Measurements from ENCODE around the gene ZNF384.
A peak's percentile ranks its signal among the peaks of the same experiment; 100 is the strongest.

Gene ZNF384

GRCh38 chr12:6699259-6699988 is 10.2 kb upstream of the ZNF384 start:
- no peak for DNase-seq (ENCODE audit: low spot score)

GRCh38 chr12:6698352-6699046 is 9.3 kb upstream of the ZNF384 start:
- DNase-seq (ENCODE audit: low spot score): no peak

GRCh38 chr12:6697584-6698351 is 8.6 kb upstream of the ZNF384 start:
- DNase-seq (ENCODE audit: low spot score): peak; percentile 69

- no peak for DNase-seq (ENCODE audit: low spot score)
These were observed 7.8 kb upstream of the ZNF384 start for GRCh38 chr12:6696690-6697583.

- no peak for DNase-seq (ENCODE audit: low spot score)
These were observed 6.3 kb upstream of the ZNF384 start for GRCh38 chr12:6695313-6696045.

GRCh38 chr12:6694701-6695100 is 5.5 kb upstream of the ZNF384 start:
- no peak for DNase-seq (ENCODE audit: low spot score)

- no peak for DNase-seq (ENCODE audit: low spot score)
These were observed 4.7 kb upstream of the ZNF384 start for GRCh38 chr12:6693832-6694355.

GRCh38 chr12:6692888-6693287 is 3.7 kb upstream of the ZNF384 start:
- DNase-seq (ENCODE audit: low spot score): no peak

GRCh38 chr12:6691473-6691872 is 2.3 kb upstream of the ZNF384 start:
- DNase-seq (ENCODE audit: low spot score): no peak

GRCh38 chr12:6688543-6688998 is 604 bp downstream of the ZNF384 start:
- no peak for DNase-seq (ENCODE audit: low spot score)

- no peak for DNase-seq (ENCODE audit: low spot score)
These were observed 3.4 kb downstream of the ZNF384 start for GRCh38 chr12:6685814-6686213.

GRCh38 chr12:6684609-6685008 is 4.6 kb downstream of the ZNF384 start:
- peak; percentile 71 for DNase-seq (ENCODE audit: low spot score)

- DNase-seq (ENCODE audit: low spot score): no peak
These were observed 12.2 kb downstream of the ZNF384 start for GRCh38 chr12:6676962-6677361.

- no peak for DNase-seq (ENCODE audit: low spot score)
These were observed 17.0 kb downstream of the ZNF384 start for GRCh38 chr12:6672143-6672542.

GRCh38 chr12:6667559-6668210 is 21.5 kb downstream of the ZNF384 start:
- no peak for DNase-seq (ENCODE audit: low spot score)

GRCh38 chr12:6666211-6666610 is 23.0 kb downstream of the ZNF384 start:
- DNase-seq (ENCODE audit: low spot score): no peak

GRCh38 chr12:6664902-6665301 is 24.3 kb downstream of the ZNF384 start:
- no peak for DNase-seq (ENCODE audit: low spot score)

GRCh38 chr12:6662906-6663742 is 26.1 kb downstream of the ZNF384 start, which contains the start of gene ING4:
Gene ING4, minus strand, starts transcription at chr12:6663119. Its CDS starts 18 bp downstream, at chr12:6663101.
- DNase-seq (ENCODE audit: low spot score): peak; percentile 100

GRCh38 chr12:6662602-6662905 is 26.6 kb downstream of the ZNF384 start:
- no peak for DNase-seq (ENCODE audit: low spot score)
